Measurements from ENCODE around the gene UBE2R2.
"Not testable (repeated sequence)": the region's sequence is repeated elsewhere in the genome, so short reads cannot be mapped to it uniquely, and the experiment has no call there.

The UBE2R2 gene

DNA sequence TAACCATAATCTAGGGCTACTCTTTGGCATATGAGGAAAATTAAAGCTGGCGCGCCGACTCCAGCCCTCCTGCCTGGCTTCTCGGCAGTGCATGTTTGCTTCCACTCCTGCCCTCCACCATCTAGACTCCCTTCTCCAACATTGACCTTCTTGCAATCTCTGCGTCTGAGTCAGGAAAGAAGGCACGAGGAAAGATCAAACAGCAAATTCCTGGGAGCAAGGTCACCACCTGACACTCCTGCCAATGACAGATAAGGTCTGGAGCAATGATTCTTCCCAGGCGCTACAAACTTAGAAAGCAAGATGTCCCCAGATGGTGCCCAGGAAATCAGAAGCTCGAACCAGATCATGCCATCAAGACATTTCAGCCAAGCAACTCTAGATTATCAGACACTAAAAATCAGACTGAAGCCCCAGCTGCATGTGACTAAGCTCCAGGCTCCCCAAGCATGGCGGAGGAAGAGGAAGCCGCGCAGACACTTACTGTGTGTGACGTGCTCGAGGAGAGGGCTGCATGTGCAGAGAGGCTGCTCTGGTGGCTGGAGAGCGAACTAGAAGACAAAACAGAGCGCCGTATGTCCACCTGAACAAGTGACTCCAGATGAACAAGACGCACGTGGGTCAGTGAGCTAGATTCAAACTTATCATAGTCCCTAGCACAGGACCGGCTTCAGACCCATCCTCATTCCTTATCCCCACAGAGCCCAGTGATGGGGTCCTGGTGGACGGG lies 115.3 kb downstream of the UBE2R2 start:
- Histone ChIP-seq H3K27me3 (ENCODE audit: control insufficient read depth, insufficient read depth, low read length) (no peaks in the 10 kb centered on the region), H3K9ac (ENCODE audit: low read length) (no peak overlapping the region), H3K4me1 (ENCODE audit: control insufficient read depth, insufficient read depth, low read length) (no peaks in the 10 kb centered on the region), H3K27ac (ENCODE audit: low read depth, low read length) (no peak overlapping the region), H3K36me3 (ENCODE audit: control insufficient read depth, insufficient read depth, low read length) (peaks cover 39% of the 10 kb centered on the region), H3K4me3 (ENCODE audit: low read length) (no peak overlapping the region)

DNA sequence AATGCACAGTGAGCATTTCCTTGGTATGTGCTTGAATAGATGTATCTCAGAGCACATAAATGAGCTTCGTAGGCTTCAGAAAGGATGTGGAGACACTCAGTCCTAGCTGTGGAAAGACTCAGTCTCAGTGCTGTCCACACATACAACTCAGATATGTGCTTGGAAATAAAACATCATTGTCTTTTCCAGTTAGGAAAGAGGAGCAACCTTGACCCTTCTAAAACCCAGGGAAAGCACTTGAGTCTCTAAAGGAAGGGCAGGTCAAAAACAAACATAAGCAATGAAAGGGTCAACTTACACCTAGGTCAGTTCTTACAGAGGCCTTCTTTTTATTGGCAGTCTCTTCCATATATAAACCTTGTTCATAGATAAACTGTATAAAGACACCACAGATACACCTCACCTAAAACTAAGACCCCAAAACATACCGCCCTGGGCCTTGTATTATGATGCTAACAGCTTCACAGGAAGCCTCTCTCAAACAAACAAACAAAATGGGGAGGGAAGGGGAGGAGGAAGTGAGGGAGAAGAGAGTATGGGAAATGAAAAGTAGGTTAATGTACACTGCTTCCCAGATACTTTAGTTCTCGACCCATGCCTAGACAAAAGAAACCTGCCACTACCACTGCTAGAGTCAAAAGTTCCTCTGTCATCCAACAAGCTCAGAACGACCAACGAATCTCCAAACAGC lies 117.4 kb downstream of the UBE2R2 start:
- no peaks in the 10 kb centered on the region for H3K4me1 ChIP-seq (ENCODE audit: control insufficient read depth, insufficient read depth, low read length)
- peaks cover 36% of the 10 kb centered on the region for H3K36me3 ChIP-seq (ENCODE audit: control insufficient read depth, insufficient read depth, low read length)
- H3K27me3 ChIP-seq (ENCODE audit: control insufficient read depth, insufficient read depth, low read length), result no peaks in the 10 kb centered on the region
- H3K27ac ChIP-seq (ENCODE audit: low read depth, low read length), result no peak overlapping the region
- no peak overlapping the region for H3K4me3 ChIP-seq (ENCODE audit: low read length)
- H3K9ac ChIP-seq (ENCODE audit: low read length), result no peak overlapping the region

DNA sequence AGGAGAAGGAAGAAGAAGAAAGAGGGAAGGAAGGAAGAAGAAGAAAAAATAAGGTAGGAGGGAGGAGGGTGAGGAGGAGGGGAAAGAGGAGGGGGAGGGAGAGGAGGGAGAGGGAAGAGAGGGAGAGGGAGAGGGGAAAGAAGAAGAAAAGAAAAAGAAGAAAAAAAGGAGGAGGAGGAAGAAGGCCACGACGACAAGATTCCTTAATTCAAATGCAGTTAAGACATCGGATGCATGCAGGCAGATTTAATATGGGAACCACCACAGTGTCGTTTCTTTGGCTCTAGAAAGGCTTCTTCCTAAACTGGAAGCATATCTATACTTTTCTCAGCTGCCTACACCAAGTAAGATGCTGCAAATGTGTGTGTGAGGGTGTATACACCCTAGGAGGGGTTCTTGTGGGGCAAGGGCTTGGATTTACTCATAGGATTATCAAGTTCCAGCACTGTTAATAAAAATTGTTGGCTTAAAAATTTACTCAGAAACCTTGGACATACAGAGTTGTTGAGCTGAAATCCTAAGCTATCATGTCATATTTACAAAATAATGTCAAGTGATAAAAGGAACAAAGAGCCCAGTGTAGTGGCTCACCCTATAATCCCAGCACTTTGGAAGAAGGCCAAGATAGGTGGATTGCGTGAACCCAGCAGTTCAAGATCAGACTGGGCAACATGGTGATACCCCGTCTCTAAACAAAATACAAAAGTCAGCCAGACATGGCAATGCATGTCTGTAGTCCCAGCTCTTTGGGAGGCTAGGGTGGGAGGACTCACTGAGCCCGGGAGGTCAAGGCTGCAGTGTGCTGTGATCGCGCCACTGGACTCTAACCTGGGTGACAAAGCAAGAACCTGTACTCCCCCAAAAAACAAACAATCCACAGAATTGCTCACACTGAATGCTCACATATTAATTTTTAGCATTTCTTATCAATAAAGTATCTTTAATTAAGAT lies 123.2 kb downstream of the UBE2R2 start:
- no peak overlapping the region for H3K27ac ChIP-seq (ENCODE audit: low read depth, low read length)
- peaks cover 12% of the 10 kb centered on the region for H3K36me3 ChIP-seq (ENCODE audit: control insufficient read depth, insufficient read depth, low read length)
- no peaks in the 10 kb centered on the region for H3K4me1 ChIP-seq (ENCODE audit: control insufficient read depth, insufficient read depth, low read length)
- H3K9ac ChIP-seq (ENCODE audit: low read length), result no peak overlapping the region
- no peak overlapping the region for H3K4me3 ChIP-seq (ENCODE audit: low read length)
- H3K27me3 ChIP-seq (ENCODE audit: control insufficient read depth, insufficient read depth, low read length), result no peaks in the 10 kb centered on the region

DNA sequence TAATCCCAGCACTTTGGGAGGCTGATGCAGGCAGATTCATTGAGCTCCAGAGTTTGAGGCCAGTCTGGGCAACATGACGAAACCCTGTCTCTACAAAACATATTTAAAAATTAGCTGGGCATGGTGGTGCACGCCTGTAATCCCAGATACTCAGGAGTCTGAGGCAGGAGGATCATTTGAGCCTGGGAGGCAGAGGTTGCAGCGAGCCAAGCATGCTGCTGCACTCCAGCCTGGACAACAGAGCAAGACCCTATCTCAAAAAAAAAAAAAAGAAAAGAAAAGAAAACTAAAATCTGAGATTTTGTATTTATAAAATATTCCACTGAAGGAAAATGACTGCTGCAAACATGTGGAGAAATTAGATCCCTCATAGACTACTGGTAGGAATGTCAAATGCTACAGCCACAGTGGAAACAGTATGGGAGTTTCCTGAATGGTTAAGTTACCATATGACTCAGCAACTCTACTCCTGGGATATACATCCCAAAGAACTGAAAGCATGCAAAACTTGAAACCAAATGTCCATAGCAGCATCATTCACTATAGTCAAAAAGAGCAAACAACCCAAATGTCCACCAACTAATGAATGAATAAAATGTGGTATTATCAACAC lies 125.6 kb downstream of the UBE2R2 start:
- no peaks in the 10 kb centered on the region for H3K27me3 ChIP-seq (ENCODE audit: control insufficient read depth, insufficient read depth, low read length)
- no peak overlapping the region for H3K27ac ChIP-seq (ENCODE audit: low read depth, low read length)
- H3K36me3 ChIP-seq (ENCODE audit: control insufficient read depth, insufficient read depth, low read length), result peaks cover 12% of the 10 kb centered on the region
- H3K4me1 ChIP-seq (ENCODE audit: control insufficient read depth, insufficient read depth, low read length), result peaks cover 4% of the 10 kb centered on the region
- H3K9ac ChIP-seq (ENCODE audit: low read length), result no peak overlapping the region
- H3K4me3 ChIP-seq (ENCODE audit: low read length), result no peak overlapping the region

DNA sequence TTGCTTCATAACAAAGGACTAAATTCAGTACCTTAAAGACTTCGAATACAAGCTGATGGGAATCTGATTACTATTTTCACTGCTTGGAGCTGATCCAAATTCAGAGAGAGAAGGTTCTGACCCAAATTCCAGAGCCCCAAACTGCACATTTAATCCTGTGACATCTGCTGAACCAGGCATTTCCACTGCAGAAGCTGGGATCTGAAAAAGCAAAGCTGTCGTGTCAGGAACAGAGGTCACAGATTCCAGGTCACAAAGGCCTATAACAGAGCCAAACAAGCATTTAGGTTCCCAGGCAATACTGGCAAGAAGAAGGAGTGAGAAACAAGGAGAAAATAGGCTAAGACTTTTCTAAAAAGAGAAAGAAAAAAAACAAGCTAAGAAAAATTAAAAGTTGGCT lies 126.4 kb downstream of the UBE2R2 start:
- Histone ChIP-seq H3K27ac (ENCODE audit: low read depth, low read length) (no peak overlapping the region), H3K4me3 (ENCODE audit: low read length) (no peak overlapping the region), H3K4me1 (ENCODE audit: control insufficient read depth, insufficient read depth, low read length) (peaks cover 4% of the 10 kb centered on the region), H3K36me3 (ENCODE audit: control insufficient read depth, insufficient read depth, low read length) (peaks cover 11% of the 10 kb centered on the region), H3K9ac (ENCODE audit: low read length) (no peak overlapping the region), H3K27me3 (ENCODE audit: control insufficient read depth, insufficient read depth, low read length) (no peaks in the 10 kb centered on the region)

DNA sequence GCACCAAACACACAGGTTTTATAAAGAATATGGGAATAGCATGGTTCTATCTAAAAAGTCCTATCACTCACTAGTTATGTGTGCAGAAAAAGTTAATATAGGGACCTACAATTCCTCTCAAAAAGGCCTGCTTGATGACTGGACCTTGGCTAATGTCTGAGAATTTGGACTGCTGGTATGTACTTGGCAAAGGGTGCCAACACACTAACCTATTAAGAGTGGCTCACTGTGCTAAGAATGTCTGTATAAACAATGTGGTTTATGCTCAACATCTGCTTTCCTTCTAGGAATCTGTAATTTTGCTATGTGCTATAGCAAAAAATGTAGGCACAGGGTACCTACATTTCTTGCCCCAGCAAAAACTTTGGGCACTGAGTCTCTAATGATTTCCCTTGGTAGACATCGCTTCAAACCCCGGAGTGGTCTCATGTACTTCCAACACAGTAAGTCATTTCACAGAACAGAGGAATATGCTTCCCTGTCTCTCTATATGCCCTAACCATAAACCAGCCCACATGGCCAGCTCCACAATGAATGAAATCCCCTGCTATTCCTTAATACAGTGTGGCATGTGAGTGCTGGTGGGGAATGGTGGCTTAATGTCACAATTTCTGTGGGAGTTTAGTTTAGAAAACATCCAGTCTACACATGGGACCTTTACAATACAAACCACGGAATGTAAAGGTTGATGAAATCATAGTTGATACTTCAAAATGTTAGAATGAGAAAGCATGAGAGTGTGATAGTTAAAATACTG lies 130.0 kb downstream of the UBE2R2 start:
- H3K36me3 ChIP-seq (ENCODE audit: control insufficient read depth, insufficient read depth, low read length), result peaks cover 9% of the 10 kb centered on the region
- no peak overlapping the region for H3K9ac ChIP-seq (ENCODE audit: low read length)
- H3K27me3 ChIP-seq (ENCODE audit: control insufficient read depth, insufficient read depth, low read length), result no peaks in the 10 kb centered on the region
- H3K27ac ChIP-seq (ENCODE audit: low read depth, low read length), result no peak overlapping the region
- H3K4me3 ChIP-seq (ENCODE audit: low read length), result no peak overlapping the region
- H3K4me1 ChIP-seq (ENCODE audit: control insufficient read depth, insufficient read depth, low read length), result peaks cover 4% of the 10 kb centered on the region

DNA sequence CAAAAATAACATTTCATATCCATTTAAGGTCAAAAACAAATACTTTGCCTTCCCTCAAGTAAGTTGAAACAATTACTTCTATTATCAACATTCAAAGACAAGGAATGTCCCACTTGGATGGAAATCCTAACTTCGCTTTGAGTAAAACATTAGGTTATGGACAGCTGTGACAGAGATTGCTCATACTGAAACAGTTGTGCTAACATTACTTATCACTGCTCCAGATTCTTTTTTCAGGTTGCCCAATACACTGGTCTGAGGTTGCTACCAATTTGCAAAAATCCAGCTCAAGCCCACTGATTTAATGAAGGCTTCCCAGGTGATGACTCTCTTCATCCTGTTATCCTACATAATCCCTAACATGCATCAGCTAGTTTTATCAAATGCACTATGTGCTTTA lies 133.4 kb downstream of the UBE2R2 start:
- Histone ChIP-seq H3K27me3 (ENCODE audit: control insufficient read depth, insufficient read depth, low read length) (no peaks in the 10 kb centered on the region), H3K4me1 (ENCODE audit: control insufficient read depth, insufficient read depth, low read length) (peaks cover 4% of the 10 kb centered on the region), H3K36me3 (ENCODE audit: control insufficient read depth, insufficient read depth, low read length) (peaks cover 7% of the 10 kb centered on the region), H3K4me3 (ENCODE audit: low read length) (no peak overlapping the region), H3K9ac (ENCODE audit: low read length) (no peak overlapping the region), H3K27ac (ENCODE audit: low read depth, low read length) (no peak overlapping the region)

DNA sequence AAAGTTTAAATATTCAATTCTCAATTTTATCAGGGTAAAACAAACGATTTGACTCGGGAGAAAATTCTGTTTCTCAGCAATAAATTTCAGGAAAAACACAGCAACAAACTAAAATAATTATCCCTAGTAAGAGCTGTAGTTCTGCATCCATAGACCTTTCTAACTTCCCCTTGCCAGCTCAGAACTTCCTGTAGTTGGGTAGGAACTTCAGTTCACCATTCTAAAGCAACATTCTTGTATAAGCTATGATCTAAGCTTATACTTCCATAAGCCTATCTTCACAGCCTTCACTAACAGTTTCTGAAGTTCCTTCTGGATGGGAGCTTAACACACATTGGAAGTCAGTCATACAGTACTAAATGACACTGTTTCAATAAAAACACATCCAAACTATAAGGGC lies 135.1 kb downstream of the UBE2R2 start:
- no peak overlapping the region for H3K27ac ChIP-seq (ENCODE audit: low read depth, low read length)
- peaks cover 3% of the 10 kb centered on the region for H3K4me1 ChIP-seq (ENCODE audit: control insufficient read depth, insufficient read depth, low read length)
- peaks cover 6% of the 10 kb centered on the region for H3K36me3 ChIP-seq (ENCODE audit: control insufficient read depth, insufficient read depth, low read length)
- H3K27me3 ChIP-seq (ENCODE audit: control insufficient read depth, insufficient read depth, low read length), result no peaks in the 10 kb centered on the region
- no peak overlapping the region for H3K4me3 ChIP-seq (ENCODE audit: low read length)
- no peak overlapping the region for H3K9ac ChIP-seq (ENCODE audit: low read length)

DNA sequence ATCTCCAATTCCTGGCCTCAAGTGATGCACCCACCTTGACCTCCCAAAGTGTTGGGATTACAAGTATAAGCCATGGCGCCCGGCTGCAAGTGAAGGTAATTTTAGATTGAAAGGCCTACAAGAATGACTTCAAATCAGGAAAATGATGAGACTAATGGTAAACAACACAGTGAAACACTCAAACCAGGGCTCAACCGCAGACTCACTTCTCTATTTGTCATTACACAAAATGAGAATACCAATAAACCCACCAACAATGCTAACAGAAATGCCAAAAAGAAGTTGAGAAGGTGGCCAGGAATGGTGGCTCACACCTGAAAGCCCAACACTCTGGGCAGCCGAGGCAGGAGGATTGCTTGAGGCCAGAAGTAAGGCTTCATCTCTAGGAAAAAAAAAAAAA lies 139.6 kb downstream of the UBE2R2 start:
- H3K9ac ChIP-seq (ENCODE audit: low read length), result no peak overlapping the region
- H3K36me3 ChIP-seq (ENCODE audit: control insufficient read depth, insufficient read depth, low read length), result peaks cover 2% of the 10 kb centered on the region
- H3K4me3 ChIP-seq (ENCODE audit: low read length), result no peak overlapping the region
- H3K4me1 ChIP-seq (ENCODE audit: control insufficient read depth, insufficient read depth, low read length), result no peaks in the 10 kb centered on the region
- no peak overlapping the region for H3K27ac ChIP-seq (ENCODE audit: low read depth, low read length)
- H3K27me3 ChIP-seq (ENCODE audit: control insufficient read depth, insufficient read depth, low read length), result no peaks in the 10 kb centered on the region

DNA sequence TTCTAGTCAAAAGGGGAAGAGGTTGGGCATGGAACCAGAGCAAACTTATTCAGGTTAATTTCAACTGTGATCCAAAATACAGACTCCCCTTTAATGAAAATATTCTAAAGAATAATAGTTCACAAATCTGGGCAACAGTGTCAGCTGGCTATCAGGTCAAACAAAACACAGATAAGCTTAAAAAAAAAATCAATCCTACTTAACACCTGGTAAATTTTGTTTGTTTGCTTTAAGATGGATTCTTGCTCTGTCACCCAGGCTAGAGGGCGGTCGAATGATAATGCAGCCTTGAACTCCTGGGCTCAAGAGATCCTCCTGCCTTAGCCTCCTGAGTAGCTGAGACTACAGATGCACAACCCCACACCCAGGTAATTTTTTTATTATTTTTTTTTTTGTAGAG lies 142.8 kb downstream of the UBE2R2 start:
- Histone ChIP-seq H3K4me1 (ENCODE audit: control insufficient read depth, insufficient read depth, low read length) (no peaks in the 10 kb centered on the region), H3K9ac (ENCODE audit: low read length) (no peak overlapping the region), H3K36me3 (ENCODE audit: control insufficient read depth, insufficient read depth, low read length) (peaks cover 2% of the 10 kb centered on the region), H3K27me3 (ENCODE audit: control insufficient read depth, insufficient read depth, low read length) (no peaks in the 10 kb centered on the region), H3K27ac (ENCODE audit: low read depth, low read length) (no peak overlapping the region), H3K4me3 (ENCODE audit: low read length) (no peak overlapping the region)

DNA sequence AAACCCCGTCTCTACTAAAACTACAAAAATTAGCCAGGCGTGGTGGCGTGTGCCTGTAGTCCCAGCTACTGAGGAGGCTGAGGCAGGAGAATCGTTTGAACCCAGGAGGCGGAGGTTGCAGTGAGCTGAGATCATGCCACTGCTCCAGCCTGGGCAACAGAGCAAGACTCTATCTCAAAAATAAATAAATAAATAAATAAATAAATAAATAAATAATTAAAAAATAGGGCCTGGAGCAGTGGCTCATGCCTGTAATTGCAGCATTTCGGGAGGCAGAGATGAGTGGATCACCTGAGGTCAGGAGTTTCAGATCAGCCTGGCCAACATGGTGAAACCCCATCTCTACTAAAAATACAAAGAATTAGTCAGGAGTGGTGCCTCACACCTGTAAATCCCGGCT lies 145.5 kb downstream of the UBE2R2 start:
- H3K4me1 ChIP-seq (ENCODE audit: control insufficient read depth, insufficient read depth, low read length); H3K9ac ChIP-seq (ENCODE audit: low read length); H3K36me3 ChIP-seq (ENCODE audit: control insufficient read depth, insufficient read depth, low read length); H3K4me3 ChIP-seq (ENCODE audit: low read length); H3K27ac ChIP-seq (ENCODE audit: low read depth, low read length); H3K27me3 ChIP-seq (ENCODE audit: control insufficient read depth, insufficient read depth, low read length): not testable (repeated sequence)

Data from rectal smooth muscle tissue (tissue), 1 donor.